Activated CD8-positive, alpha-beta memory T cell treated with anti-CD3 and anti-CD28 coated beads for 4 hours (primary cell): ENCODE measurements around the gene ROBO4.

Experiments
- DNase-seq, 2 donors: peaks; one replicate each; pipeline ENCODE4 v3.0.0-alpha.2; 2020; ENCODE audit warnings: low read depth in 2 of 2

ROBO4 gene

DNA sequence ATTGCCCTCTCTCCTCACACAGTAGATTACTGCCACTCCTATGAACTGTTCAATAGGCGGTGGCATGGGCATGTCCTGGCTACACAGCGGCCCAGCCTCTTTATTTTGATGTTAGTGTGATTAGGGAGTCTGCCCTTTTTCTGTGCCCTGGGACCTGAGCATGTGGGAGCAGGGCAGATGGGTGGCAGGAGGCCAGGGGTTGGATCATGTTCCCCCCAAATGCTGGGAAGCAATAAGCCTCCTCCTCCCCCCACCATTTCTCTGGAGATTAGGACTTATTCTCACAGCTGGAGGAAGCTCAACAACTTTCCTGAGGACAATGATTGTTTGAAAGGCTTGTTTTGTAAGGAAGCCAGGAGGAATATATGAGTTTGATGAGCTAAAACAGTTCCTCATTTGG, 22.2 kb upstream of the ROBO4 start:
- DNase-seq, result no peak

DNA sequence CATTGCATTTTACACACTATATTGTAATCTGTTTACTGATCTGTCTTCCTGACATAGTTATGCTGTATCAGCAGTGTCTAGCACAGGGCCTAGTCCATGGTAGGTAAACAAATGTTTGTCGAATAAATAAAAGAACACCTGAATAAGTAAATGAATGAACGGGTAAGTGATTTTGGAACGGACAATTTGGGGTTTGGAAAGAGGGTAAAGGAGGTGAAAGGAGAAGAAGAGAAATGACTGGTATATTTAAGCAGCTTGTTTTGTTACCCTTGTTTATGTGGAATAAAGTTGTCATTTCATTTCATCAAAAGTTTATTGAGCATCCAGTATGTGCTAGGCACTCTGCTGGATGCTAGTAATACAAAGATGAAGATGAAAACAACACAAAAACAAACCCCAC, 21.3 kb upstream of the ROBO4 start, which contains the start of gene HEPN1:
Gene HEPN1 (plus strand): TSS at position 301 of the 400 bp plus-strand sequence.
- no peak for DNase-seq

- DNase-seq, result no peak
Observed at GRCh38 chr11:124917115-124917637, 19.5 kb upstream of the ROBO4 start.

DNA sequence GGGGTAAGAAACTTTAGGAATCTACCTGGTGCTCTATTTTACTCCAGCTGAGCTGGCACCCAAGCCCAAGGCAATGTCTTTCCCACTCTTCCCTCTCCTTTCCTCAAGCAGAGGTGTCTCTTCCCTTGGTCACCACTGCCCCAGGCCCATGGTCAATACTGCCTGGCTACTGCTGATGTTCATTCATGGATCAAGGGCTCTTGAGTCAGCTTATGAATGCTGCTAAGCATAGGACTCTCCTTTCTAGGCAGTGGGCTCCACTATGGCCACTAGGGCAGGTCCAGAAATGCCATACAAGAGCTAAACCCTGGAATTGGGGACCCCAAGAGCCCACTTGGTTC, 18.7 kb upstream of the ROBO4 start:
- DNase-seq, result no peak

DNA sequence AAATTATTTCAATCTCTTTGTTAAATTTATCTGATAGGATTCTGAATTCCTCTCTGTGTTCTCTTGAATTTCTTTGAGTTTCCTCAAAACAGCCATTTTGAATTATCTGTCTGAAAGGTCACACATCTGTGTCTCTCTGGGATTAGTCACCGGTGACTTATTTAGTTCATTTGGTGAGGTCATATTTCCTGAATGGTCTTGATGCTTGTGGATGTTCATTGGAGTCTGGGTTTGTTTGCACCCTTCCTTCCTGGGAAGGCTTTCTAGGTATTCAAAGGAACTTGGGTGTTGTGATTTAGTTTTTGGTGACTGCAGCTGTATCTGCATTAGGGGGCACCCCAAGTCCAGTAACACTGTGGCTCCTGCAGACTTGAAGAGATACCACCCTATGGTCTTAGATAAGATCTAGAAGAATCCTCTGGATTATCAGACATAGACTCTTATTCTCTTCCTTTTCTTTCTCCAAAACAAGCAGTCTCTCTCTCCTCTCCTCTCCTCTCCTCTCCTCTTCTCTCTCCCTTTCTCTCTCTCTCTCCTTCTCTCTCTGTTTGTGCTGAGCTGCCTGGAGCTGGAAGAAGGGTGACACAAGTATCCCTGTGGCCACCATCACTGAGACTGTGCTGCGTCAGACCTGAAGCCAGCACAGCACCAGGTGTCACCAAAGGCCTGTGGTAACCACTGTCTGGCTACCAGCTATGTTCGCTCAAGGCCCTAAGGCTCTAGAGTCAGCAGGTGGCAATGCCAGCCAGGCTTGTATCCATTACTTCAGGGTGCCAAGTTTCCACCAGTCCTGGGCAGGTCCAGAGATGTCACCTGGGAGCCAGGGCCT, 18.1 kb upstream of the ROBO4 start:
- no peak for DNase-seq

DNA sequence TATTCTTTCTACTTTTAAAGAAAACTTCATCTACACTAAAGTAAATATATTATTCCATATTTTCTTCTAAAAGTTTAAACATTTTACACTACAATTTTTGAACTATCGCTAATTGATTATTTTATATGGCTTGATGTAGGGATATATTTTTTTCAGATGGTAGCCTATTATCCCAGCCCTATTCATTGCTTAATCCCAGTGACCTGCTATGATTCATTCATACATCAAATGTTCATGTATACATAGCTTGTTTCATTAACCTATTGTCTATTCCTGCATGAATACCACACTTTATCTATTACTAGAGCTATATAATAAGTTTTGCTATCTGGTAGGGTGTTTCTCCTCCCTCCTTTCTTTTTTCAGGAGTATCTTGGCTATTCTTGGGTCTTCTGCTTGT, 5.0 kb upstream of the ROBO4 start:
- DNase-seq, result no peak

GRCh38 chr11:124900464-124900863, 2.8 kb upstream of the ROBO4 start:
- no peak for DNase-seq

DNA sequence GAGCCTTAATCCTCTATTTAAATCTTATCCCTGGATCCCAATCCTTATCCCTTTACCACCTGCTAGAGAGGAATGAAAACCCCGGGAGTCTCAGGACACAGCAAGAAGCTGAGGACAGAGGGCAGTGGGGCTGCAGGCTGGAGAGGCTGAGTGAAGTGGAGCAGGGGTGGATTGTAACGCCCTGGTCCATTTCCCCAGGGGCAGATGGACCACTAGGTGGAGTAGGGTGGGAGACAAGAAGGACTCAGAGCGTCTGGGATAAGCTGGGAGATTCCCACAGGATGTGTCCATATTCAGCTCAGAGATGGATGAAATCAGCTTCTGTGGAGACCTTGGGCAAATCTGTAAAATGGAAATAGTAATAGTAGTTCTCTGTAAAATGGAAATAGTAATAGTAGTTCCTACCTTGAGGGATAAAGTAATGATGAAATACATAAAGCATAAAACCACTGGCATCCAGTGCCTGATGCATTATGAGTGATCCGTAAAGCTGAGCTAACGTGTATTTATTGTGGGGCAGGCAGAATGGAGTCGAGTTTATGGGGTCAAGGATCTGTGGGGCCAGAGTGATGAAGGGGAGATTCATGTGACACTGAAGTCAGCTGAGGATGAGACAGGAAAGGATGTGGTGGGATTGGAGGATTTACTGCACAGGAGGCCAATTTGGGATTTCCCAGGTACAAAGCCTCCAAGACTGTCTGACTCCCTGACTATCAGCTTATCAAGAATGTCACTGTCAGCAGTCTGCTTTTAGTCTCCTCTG, 1.9 kb upstream of the ROBO4 start:
- DNase-seq, result no peak

DNA sequence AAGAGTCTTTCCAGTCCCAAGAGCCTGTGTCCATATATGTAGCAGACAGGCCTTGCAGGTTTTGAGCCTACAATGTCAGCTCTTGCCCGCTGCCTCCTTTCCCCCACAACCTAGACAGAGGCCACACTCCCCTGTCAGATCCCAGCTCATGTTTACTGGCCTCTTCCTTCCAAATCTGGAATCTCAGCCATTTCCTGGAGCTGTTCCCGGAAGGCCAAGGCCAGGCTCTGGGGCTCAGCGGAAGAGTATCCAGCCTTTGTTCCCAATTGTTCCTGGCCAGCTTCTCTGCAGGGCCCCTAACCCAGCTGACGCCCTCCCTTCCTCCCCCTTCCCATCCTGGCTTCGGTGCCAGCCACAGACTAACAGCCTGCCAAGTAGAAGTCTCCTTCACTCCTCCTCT, 1.0 kb upstream of the ROBO4 start:
- no peak for DNase-seq

GRCh38 chr11:124898263-124898680, 607 bp upstream of the ROBO4 start:
- no peak for DNase-seq

DNA sequence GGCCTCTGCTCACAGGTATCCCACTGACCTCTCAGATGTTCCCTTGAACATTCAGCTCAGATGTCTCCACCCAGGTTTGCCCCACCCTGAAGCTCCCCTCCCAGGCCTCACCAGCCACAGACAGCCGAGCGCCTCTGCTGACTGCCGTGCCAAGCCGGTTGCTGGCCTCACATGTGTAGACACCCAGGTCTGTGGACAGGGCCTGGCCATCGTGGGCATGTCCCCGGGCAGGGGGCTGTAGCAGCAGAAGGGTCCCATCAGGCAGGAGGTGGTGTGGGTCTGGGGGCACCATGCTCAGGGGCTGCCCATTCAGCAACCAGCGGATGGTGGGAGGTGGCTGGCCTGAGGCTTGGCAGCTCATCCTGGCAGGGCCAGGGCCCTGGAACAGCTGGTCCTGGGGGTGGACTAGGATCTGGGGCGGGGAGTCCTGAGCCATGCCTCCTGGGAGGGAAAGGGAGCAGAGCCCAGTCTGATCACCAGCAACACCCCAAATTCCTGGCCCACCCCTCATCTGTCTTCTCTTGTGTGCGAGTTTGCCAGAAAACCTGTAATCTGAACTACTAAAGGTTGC, 759 bp downstream of the ROBO4 start:
- DNase-seq, result no peak

DNA sequence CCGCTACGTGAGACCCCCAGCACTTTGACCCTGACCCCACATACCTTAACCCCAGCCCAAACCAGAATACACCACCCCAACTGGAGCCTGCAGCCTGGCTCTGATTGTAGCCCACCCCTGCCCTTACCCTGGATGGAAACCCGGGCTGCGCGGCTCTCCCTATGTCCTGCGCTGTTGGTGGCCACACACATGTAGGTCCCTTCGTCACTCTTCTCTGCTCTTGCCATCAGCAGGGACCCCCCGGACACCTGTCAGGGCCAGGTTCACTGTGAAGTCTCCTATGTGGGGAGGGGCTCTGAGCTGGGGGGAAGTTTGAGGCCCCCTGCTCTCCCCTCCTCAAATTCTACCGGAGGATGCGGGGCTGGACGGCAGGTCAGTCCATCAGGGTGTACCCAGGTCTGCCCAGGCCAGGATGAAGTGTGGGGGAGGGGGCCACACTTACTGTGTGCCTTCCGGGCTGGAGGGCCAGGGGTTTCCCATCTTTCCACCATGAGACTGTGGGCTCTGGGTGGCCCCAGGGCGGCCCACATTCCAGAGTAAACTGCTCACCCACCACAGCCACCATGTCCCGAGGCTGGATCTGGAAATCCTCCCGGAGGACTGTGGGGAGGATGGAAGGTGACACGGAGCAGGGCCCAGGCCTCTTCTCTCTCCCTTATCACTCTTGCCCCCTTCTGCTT, 1.5 kb downstream of the ROBO4 start:
- DNase-seq, result no peak

DNA sequence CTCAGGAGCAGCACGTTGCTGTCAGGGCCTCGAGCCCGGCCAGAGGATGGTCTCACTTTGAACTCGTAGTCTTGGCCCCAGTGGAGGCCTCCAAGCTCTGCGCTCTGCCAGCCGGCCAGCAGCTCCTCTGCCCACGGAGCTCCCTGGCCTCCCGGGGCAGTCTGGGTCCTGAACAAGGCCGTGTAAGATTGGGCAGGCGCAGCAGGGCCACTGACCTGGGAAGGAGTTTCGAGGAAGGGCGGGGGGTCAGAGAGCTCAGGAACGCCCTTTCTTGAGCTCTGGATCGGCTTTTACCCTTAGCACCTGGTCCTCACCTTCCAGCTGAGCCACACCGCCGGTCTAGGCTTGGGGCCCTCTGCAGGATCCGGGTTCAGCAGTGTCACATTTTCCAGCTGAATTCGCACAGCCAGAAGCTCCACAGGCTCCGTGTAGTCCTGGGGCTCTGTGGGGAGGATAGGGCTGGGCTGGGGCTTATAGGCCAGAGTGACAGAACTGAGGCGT, 2.1 kb downstream of the ROBO4 start:
- no peak for DNase-seq

- DNase-seq, result no peak
Observed at GRCh38 chr11:124894606-124895430, 2.8 kb downstream of the ROBO4 start.

- DNase-seq, result no peak
Observed at GRCh38 chr11:124893781-124894401, 3.8 kb downstream of the ROBO4 start.

- no peak for DNase-seq
Observed at GRCh38 chr11:124892750-124893454, 4.8 kb downstream of the ROBO4 start.

DNA sequence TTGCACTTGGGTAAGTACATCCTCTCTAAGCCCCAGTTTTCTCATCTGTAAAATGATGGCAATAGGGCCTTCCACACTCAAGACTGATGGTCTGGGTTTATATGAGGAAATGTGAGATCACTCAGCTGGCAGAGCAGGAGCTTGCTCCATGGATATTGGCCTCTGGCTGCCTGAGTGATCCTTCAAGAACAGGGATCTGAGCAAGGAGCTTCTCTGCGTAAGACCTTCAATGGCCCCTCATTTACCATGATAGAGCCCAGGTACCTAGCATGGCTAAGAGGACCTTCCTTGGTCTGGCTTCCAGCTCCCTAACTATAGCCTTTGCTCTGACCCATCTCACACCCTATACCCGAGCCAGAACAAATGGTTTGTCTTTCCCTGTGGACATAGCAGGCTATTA, 5.5 kb downstream of the ROBO4 start:
- no peak for DNase-seq

GRCh38 chr11:124891373-124891861, 6.2 kb downstream of the ROBO4 start:
- no peak for DNase-seq

DNA sequence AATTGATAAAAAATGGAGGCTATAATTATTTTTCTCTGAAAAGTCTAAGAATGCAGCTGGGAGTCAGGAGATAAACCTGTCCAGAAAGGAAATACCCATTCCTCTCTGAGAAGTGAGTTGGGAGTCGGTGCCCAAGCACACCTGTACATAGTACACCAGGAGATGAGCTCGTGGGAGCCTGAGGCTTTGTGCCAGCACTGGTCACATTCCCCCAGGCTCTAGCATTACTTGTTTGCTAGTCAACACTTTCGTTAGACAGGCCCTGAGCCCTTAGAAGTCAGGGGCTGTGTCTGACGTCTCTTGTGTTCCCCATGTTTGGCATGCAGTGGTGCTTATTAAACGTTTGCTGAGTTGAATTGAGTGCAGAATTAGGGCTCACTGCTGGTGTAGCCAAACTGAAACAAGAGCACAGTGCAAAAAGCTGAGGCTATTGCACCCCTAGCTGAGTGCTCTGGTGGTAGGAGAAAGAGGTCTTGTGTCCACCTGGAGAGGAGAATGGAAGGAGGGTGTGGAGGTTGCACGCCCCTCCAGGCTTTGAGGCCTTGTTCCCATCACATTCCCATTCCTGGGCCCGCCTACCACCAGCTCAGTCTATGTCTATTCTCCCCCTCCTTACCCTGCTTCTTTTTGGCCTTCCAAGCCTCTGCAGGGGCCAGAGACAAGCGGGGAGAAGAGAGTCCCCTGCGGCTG, 6.8 kb downstream of the ROBO4 start:
- DNase-seq, result no peak
